ENCODE measurements around the gene NFATC2.

NFATC2 gene

GRCh38 chr20:51536116-51537069, 6.1 kb downstream of the NFATC2 start:
- DNase-seq: no peak

- DNase-seq: no peak
Measured at GRCh38 chr20:51535674-51536073, 6.8 kb downstream of the NFATC2 start.

DNA sequence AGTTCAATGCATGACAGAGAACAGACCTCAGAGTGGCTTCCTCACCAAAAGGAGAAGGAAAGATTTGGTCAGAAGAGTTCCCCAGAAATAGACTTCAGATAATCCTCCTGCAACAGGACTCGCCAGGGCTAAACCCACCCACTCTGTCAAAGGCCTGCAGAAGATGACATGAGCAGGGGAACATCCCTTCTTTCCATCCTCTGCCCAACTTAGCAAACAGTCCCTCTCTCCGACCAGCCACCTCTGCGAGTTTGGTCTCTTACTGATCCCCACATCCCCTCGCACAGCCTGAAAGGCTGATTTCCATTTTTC, 7.5 kb downstream of the NFATC2 start:
- DNase-seq: no peak

DNA sequence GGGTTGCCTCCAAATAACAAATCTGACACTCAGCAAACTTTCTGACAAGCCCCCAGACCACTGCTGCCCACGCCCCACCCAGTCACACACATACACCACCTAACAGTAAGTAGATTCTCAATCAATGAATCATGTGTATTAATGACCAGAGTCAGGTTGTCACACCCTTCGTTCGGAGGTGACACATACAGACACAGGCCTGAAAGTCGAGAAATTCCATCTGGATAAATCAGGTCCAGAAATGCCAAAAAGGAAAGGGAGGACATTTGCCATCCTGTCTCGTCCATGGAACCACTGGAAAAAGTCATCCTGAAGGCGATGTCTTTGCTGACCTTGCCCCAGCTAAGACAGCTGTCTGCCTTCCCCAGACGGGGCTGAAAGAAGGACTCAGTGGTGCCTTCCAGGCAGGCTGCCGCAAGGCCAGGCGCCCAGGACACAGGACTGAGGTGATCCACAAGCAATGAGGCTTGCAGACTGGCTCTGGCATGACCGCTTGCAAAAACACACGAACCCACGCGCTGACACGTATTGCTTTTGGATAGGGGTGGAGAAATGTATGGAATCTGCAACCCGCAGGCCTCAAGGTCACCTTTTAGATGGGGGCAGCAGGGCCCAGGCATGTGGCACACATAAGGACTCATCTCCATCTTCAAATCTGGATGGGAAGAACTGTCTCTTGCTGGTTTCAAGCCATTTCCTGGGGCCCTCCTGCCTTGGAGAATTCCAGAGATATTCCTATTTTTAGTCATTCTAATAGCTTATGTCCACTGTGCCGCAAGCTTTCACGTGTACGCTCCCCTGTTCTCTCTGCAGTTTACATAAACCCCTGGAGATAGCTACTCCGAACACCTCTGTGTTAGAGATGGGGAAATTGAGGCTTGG, 9.0 kb downstream of the NFATC2 start:
- no peak for DNase-seq

- no peak for DNase-seq
Measured at GRCh38 chr20:51532577-51533191, 9.8 kb downstream of the NFATC2 start.

- no peak for DNase-seq
Measured at GRCh38 chr20:51531712-51532456, 10.6 kb downstream of the NFATC2 start.

GRCh38 chr20:51531141-51531710, 11.3 kb downstream of the NFATC2 start:
- DNase-seq: peak; percentile 38 to 82 (median 56)

GRCh38 chr20:51529758-51530157, 12.8 kb downstream of the NFATC2 start:
- DNase-seq: peak in 3 of 5 donors; percentile 52 to 63 (median 55)

GRCh38 chr20:51529081-51529681, 13.3 kb downstream of the NFATC2 start:
- peak in 1 of 5 donors; percentile 78 for DNase-seq

DNA sequence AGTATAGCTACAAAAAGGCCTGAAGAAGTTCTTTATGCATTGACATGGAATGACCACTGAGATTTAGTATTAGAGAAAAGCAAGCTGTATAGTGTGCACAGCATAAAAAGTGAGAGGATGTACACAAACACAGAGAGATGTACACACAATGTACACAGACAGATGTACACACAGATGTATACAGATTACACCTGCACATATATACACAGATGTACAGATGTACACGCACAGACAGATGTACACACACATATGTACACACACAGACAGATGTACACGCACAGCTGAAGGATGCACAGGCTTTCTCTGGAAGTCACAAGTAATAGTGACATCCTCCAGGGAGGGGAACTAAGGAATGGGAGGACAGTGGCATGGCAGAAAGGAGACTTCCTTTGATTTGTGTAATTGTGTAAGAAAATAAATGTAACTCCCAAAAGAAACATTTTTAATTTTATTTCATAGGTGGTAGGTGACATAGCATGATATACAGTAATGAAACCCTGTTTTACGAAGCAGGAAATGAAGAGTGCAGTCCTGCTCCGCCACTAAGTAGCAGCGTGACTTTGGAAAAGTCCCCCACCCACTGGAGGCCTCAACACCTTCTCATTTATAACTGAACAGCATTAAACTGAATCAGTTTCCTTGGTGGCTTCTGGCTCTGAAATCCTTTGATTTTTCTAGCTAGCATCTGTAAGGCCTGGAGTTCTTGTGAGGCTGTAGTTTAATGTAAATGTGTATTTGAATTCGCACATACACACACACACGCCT, 14.1 kb downstream of the NFATC2 start:
- DNase-seq: peak in 2 of 5 donors; percentile 42 to 59

DNA sequence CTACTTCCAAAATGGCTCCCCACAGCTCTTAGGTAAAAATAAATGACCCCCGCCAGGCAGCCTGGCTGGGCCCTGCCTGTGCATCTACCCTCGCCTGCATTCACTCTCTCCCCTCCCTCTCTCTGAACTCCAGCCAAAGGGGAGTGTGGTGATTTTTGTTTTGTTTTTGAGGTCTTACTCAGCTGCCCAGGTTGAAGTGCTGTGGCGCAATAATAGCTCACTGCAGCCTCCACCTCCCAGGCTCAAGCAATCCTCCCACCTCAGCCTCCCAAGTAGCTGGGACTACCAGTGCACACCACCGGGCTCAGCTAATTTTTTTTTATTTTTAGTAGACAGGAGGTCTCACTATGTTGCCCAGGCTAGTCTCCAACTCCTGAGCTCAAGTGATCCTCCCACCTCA, 15.8 kb downstream of the NFATC2 start:
- DNase-seq: no peak

DNA sequence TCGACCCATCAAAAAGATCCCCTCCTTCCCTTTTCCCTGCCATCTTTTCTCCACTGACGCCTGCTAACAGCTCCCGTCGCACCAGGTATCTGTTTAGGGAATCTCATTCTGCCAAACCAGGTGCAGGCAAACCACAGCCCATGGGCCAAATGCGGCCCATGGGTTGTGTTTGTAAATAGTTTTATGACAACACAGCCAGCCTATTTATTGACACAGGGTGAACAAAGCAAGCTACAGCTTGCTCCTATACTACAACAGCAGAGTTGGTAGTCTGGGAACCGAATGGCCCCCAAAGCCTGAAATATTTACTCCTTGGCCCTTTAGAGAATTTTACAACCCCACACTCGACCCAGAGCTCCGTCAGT, 16.4 kb downstream of the NFATC2 start:
- no peak for DNase-seq

- DNase-seq: peak in 3 of 5 donors; percentile 42 to 56 (median 46)
Measured at GRCh38 chr20:51525241-51526105, 17.0 kb downstream of the NFATC2 start.

DNA sequence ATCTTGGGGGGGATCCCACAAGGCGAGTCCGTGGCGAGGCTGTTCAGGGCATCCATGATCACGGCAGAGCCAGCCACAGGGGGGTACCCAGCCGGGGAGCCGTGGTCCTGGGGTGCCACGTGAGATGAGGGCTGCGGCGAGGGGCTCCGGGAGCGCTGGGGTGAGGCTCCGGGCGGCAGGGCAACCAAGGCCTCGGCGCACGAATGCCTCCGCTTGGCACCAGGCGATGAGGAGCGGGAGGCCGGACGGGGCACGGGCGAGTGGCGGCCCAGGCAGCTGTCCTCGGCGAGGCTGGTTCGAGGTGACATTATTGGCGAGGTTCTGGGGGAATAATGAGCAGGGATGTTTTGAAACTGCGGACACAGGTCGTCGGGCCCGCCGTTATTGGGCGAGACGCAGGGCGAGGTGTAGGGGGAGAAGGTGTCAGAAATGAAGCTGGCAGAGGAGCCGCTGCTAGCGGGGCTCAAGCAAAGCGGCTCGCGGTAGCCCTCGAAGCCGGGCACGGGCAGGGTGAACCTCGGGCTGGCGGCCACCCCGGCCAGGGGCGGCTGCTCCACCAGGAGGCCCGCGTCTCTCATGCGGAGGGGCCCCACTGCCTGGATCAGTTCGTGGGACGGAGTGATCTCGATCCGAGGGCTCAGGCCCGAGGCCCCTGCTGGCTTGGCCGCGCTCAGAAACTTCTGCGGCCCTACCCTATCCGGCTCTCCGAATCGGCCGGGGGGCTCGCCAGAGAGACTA, 19.1 kb downstream of the NFATC2 start:
- DNase-seq: no peak

GRCh38 chr20:51522207-51522606, 20.3 kb downstream of the NFATC2 start:
- DNase-seq: no peak

GRCh38 chr20:51517839-51518238, 24.7 kb downstream of the NFATC2 start:
- no peak for DNase-seq

DNA sequence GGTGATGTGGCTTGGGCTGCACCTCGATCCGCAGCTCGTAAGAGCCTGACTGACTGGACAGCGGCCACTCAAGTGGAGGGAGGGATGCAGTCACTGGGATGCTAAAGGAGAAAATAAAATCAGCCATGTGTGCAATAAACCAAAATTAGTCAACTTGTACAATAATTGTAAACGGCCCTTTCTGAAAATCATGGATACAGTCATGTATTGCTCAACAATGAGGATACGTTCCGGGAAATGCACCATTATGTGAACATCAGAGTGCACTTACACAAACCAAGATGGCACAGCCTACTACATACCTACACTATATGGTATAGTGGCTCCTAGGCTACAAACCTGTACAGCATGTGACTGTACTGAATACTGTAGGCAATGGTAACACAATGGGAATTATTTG, 25.7 kb downstream of the NFATC2 start:
- DNase-seq: no peak

- DNase-seq: no peak
Measured at GRCh38 chr20:51514836-51515235, 27.7 kb downstream of the NFATC2 start.

DNA sequence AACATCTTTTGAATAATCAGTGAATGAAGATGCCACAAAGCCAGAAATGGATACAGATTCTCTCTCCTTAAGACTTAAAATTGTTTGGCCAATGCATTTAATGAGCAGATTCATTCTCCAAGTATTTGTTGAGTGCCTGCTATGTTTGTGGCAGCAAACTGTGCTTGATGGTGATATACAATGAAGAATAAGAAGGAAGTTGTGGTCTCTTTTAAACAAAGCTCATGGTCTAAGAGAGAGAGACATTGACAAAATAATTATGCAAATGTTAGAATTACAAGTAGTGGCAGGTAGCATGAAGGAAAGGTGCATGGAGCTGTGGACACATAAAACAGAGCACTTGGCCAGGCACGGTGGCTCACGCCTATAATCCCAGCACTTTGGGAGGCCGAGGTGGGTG, 28.3 kb downstream of the NFATC2 start:
- DNase-seq: no peak

Data from T-helper 1 cell (primary cell).